GM10248 (cell line): ENCODE results near the gene DSP.

Experiments
- CTCF ChIA-PET: fragments of 300-600 bp; sonication (Branson Sonifier 250); formaldehyde crosslinking; extraction: SDS; loops from one replicate; lab custom pipeline; 2021; ENCODE audit warnings: antibody characterized with exemption; lab: Yijun Ruan, JAX
- POLR2A ChIA-PET: fragments of 350-650 bp; sonication (Branson Sonifier 250); formaldehyde crosslinking; extraction: SDS; loops from one replicate; lab custom pipeline; 2020; ENCODE audit warnings: antibody characterized with exemption; lab: Yijun Ruan, JAX
- DNase-seq: peaks from one replicate; pipeline ENCODE4 v3.0.0; 2012; ENCODE audit errors: extremely low spot score
- TF ChIP-seq, protein P1 (sequence below): IDR thresholded peaks from 2 replicates; pipeline ENCODE4 v1.5.1; 2012; ENCODE audit warnings: mild to moderate bottlenecking, low read depth; ENCODE audit errors: extremely low read depth, missing control alignments, control extremely low read depth

Gene DSP

DNA sequence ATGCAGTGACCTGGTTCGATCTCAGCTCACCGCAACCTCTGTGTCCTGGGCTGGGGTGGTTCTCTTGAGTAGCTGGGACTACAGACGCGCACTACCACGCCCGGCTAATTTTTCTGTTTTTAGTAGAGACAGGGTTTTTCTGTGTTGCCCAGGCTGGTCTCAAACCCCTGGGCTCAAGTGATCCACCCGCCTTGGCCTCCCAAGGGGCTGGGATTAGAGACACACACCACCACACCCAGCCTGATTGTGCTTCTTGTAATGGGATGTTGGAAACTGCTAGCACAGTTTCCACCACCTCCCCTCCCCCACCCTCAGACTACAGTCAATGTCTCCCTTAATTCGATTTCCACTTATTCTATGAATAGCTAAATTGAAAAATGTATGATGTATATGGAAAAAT is 22.6 kb upstream of the DSP start:
- DNase-seq, result no peak
- TF ChIP-seq, protein P1, sequence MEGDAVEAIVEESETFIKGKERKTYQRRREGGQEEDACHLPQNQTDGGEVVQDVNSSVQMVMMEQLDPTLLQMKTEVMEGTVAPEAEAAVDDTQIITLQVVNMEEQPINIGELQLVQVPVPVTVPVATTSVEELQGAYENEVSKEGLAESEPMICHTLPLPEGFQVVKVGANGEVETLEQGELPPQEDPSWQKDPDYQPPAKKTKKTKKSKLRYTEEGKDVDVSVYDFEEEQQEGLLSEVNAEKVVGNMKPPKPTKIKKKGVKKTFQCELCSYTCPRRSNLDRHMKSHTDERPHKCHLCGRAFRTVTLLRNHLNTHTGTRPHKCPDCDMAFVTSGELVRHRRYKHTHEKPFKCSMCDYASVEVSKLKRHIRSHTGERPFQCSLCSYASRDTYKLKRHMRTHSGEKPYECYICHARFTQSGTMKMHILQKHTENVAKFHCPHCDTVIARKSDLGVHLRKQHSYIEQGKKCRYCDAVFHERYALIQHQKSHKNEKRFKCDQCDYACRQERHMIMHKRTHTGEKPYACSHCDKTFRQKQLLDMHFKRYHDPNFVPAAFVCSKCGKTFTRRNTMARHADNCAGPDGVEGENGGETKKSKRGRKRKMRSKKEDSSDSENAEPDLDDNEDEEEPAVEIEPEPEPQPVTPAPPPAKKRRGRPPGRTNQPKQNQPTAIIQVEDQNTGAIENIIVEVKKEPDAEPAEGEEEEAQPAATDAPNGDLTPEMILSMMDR, result no peak
- CTCF ChIA-PET, result no interaction called here
- POLR2A ChIA-PET, result no interaction called here

DNA sequence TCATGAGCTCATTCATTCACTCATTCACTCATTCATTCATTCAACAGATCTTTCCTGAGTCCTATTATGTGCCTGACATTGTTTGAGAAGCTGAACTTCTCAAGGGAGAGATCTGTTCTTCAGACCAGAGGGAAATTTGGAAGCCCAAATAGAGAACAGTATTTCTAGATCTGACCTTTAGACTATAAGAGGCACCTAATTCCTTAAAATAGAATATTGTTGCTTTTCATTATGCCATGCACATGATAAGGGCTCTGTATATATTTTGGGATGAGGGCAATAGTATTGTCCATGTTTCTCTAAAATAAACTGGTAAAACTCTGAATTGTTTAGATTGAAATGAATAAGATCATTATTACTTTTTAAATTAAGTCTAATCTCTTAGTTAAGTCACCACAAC is 18.6 kb upstream of the DSP start:
- no peak for DNase-seq
- ChIA-PET POLR2A (no interaction called here), CTCF (interaction anchor here (1.9 kb wide), 1 partner anchor 14 kb away, joined by 5 read pairs; no protein-coding TSS in a partner anchor)
- TF ChIP-seq, protein P1, result no peak

DNA sequence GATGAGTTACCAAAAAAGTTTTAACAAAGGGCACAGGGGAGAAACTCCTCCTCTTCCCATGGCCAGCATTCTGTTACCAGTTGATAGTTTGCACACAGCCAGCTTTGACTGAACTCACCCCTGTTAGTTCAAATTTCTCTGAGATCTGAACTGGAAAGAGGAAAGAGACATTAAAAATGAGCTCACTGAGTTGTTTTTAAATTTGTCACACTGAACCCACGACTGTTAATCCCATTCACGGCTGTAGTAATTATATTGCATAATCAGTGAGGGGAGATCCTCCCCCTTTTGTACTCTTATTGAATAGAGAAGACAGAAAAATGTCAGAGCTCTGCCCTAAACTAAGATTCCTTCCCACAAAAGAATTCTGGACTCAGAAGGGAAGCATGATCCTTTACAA is 17.5 kb upstream of the DSP start:
- TF ChIP-seq, protein P1, result no peak
- no peak for DNase-seq
- ChIA-PET POLR2A (no interaction called here), CTCF (no interaction called here)

DNA sequence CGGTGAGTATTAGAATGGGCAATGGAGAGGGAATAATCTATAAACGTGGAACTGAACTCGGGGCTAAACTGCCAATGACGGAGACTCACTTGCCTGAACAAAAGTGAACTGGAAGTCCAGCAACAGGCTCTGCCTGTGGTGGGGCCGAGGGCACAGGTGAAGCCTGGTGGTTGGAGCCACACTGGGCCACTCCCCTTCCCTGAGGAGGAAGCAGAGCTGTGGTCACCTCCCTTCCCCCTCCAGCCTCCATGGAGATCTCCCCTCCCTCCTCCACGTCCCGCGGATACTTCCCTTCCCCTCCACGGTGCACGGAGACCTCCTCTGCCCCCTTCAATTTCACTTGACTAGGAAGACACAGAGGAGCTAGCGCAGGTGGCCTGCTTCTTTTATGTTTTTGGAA is 14.7 kb upstream of the DSP start:
- TF ChIP-seq, protein P1, result no peak
- CTCF ChIA-PET, result no interaction called here
- DNase-seq, result no peak
- POLR2A ChIA-PET, result no interaction called here

DNA sequence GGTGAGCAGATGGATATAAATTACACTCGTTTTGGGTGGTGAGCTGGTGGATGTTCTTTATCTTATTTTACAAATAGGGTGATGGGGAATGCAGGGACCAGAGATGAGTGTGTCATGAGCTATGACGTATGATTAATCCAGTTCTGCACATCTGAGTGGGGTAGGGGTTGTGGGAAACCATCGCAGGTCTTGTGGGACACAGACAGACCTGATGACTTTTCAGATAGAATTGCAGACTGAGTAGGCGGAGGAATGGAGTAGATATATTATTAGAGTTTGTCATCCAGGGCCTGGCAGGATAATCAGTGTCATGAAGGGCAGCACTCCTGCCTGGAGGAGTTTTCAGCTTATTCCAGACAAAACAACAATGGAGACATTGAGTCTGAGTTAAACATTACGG is 12.9 kb upstream of the DSP start:
- no peak for DNase-seq
- TF ChIP-seq, protein P1, result no peak
- ChIA-PET POLR2A (no interaction called here), CTCF (interaction anchor here (1.1 kb wide), 1 partner anchor 22 kb away, joined by 3 read pairs; no protein-coding TSS in a partner anchor)

DNA sequence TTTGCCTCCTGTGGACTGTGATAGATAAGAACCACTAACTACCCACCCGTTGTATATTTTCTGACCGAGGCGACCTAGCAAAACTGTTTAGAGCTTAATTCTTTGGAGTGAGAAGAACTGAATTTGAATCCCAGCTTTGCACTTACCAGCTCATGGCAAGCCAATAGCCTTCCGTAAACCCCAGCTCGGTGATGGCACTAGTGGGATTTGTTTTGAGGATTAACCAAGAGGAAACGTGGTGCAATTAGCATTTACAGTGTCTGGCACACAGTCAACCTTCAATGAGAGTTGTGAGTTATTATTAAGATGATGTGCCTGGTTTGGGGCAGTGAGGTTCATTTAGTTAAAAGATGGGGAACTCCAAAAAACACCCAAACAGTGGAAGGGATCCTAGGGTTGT is 12.3 kb upstream of the DSP start:
- POLR2A ChIA-PET, result no interaction called here
- TF ChIP-seq, protein P1, result no peak
- CTCF ChIA-PET, result interaction anchor here (1.1 kb wide), 1 partner anchor 23 kb away, joined by 3 read pairs; no protein-coding TSS in a partner anchor
- no peak for DNase-seq
